Stimulated activated CD4-positive, alpha-beta T cell treated with anti-CD3 and anti-CD28 coated beads, Interleukin-15, amount 100 ng/mL, for 24 hours (primary cell): ENCODE measurements around the gene PCDHGB5.
A peak's percentile ranks its signal among the peaks of the same experiment; 100 is the strongest.

ENCODE experiments used
- DNase-seq: peaks from one replicate; pipeline ENCODE4 v3.0.0-alpha.2; 2020

Gene PCDHGB5

DNA sequence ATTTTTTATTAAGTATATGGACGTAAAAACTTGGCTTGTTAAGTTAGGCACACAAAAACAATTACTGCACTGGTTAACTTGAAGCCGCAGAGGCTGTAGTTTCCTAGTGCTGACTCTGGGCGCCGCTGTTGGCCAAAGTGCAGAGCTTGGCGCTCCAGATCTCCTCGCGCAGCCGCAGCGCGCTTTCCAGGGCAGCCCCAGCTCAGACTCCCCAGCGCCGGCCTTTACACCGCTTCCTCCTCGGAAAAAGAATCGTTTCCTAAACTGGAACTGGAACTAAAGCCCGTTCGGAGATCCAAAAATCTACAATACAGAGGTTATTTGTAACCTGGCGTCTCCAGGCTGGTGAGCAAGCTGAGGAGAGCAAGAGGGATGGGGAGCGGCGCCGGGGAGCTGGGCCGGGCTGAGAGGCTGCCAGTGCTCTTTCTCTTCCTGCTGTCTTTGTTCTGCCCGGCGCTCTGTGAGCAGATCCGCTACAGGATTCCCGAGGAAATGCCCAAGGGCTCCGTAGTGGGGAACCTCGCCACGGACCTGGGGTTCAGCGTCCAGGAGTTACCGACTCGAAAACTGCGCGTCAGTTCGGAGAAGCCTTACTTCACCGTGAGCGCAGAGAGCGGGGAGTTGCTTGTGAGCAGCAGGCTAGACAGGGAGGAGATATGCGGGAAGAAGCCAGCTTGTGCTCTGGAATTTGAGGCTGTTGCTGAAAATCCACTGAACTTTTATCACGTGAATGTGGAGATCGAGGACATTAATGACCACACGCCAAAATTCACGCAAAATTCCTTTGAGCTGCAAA, at the start of gene PCDHGB5:
PCDHGB5 (plus strand) TSS at position 192 of the 796 bp plus-strand sequence; CDS start at position 373, 181 bp downstream.
- DNase-seq: peak; percentile 60

DNA sequence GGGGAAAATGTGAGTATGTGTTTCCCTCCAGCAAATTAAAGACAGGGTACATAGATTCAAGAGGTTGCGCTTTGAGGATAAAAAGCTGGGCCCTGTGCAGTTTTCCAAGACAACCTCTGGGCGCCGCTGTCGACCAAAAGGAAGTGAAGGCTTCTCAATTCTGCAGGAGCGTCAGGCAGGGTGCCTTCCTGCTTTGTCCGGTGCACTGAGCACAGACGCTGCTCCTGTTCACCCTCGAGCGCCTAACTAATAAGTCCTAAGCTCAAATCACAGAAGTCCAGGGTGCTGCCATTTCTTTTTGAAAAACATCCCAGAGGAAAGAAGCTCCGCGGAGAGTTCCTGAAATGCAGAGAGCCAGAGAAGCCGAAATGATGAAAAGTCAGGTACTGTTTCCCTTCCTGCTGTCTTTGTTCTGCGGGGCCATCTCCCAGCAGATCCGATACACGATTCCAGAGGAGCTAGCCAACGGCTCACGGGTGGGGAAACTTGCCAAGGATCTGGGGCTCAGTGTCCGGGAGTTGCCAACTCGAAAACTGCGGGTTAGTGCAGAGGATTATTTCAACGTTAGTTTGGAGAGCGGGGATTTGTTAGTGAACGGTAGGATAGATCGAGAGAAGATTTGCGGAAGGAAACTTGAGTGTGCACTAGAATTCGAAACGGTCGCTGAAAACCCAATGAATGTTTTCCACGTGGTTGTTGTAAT, 47.7 kb upstream of the PCDHGB5 start, which contains the start of gene PCDHGB1:
PCDHGB1 (plus strand) TSS at position 183 of the 703 bp plus-strand sequence; CDS start at position 345, 162 bp downstream.
- DNase-seq: peak; percentile 48

DNA sequence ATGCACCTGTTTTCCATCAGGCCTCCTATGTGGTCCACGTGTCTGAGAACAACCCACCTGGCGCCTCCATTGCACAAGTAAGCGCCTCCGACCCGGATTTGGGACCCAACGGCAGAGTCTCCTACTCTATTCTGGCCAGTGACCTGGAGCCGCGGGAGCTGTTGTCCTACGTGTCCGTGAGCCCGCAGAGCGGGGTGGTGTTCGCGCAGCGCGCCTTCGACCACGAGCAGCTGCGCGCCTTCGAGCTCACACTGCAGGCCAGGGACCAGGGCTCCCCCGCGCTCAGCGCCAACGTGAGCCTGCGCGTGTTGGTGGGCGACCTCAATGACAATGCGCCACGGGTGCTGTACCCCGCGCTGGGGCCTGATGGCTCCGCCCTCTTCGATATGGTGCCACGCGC, 46.2 kb upstream of the PCDHGB5 start:
- DNase-seq: no peak

- DNase-seq: no peak
Observed at GRCh38 chr5:141354900-141355469, 42.8 kb upstream of the PCDHGB5 start, which contains the start of gene PCDHGA4. Gene PCDHGA4, plus strand, starts transcription at chr5:141355021. Its CDS starts 87 bp downstream, at chr5:141355108.

DNA sequence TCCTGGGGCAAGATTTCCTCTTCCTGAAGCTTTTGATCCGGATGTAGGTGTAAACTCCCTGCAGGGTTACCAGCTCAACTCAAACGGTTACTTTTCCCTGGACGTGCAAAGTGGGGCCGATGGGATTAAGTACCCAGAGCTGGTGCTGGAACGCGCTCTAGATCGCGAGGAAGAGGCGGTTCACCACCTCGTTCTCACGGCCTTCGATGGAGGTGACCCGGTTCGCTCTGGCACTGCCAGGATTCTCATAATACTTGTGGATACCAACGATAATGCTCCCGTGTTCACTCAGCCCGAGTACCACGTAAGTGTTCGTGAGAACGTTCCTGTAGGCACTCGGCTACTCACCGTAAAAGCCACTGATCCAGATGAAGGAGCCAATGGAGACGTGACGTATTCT, 42.1 kb upstream of the PCDHGB5 start:
- no peak for DNase-seq

DNA sequence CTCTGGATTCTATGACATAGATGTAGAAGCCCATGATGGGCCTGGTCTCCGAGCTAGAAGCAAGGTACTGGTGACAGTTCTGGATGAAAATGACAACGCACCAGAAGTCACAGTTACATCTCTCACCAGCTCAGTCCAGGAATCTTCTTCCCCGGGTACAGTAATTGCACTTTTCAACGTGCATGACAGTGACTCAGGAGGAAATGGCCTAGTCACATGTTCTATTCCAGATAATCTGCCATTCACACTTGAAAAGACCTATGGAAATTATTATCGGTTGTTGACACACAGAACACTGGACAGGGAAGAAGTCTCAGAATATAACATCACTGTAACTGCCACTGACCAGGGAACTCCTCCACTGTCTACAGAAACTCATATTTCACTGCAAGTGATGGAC, 41.6 kb upstream of the PCDHGB5 start:
- no peak for DNase-seq

- DNase-seq: no peak
Observed at GRCh38 chr5:141356950-141357349, 40.8 kb upstream of the PCDHGB5 start.

GRCh38 chr5:141359790-141360426, 37.8 kb upstream of the PCDHGB5 start, which contains the start of gene PCDHGB2:
Gene PCDHGB2, plus strand, starts transcription at chr5:141359994. Its CDS starts 142 bp downstream, at chr5:141360136.
- DNase-seq: no peak

- no peak for DNase-seq
Observed at GRCh38 chr5:141360685-141361084, 37.1 kb upstream of the PCDHGB5 start.

DNA sequence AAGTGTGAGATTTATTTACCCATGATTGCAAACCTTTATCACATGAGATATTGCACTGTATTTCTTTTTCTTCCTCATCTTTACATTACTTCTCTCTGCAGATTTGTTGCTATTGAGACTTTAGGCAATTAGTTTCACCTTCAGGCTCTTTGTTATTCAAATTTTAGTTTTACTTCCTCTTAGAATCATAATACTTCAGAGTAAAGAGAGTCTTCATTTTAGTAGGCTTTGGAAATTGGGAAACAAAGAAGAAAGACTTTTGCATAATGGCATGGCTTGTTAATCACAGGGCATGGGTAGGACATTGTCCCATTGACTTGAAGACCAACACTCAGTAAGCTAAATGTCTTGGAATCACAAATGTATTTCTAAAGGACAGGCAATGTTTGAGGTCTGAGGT, 35.0 kb upstream of the PCDHGB5 start:
- DNase-seq: no peak

GRCh38 chr5:141363952-141364660, 33.6 kb upstream of the PCDHGB5 start, which contains the start of gene PCDHGA5:
Gene PCDHGA5, plus strand, starts transcription at chr5:141364162. Its CDS starts 169 bp downstream, at chr5:141364331.
- no peak for DNase-seq

- no peak for DNase-seq
Observed at GRCh38 chr5:141366016-141366896, 31.5 kb upstream of the PCDHGB5 start.

- peak; percentile 40 for DNase-seq
Observed at GRCh38 chr5:141369994-141370848, 27.5 kb upstream of the PCDHGB5 start, which contains the start of gene PCDHGB3. Gene PCDHGB3, plus strand, starts transcription at chr5:141370242. Its CDS starts 153 bp downstream, at chr5:141370395.

DNA sequence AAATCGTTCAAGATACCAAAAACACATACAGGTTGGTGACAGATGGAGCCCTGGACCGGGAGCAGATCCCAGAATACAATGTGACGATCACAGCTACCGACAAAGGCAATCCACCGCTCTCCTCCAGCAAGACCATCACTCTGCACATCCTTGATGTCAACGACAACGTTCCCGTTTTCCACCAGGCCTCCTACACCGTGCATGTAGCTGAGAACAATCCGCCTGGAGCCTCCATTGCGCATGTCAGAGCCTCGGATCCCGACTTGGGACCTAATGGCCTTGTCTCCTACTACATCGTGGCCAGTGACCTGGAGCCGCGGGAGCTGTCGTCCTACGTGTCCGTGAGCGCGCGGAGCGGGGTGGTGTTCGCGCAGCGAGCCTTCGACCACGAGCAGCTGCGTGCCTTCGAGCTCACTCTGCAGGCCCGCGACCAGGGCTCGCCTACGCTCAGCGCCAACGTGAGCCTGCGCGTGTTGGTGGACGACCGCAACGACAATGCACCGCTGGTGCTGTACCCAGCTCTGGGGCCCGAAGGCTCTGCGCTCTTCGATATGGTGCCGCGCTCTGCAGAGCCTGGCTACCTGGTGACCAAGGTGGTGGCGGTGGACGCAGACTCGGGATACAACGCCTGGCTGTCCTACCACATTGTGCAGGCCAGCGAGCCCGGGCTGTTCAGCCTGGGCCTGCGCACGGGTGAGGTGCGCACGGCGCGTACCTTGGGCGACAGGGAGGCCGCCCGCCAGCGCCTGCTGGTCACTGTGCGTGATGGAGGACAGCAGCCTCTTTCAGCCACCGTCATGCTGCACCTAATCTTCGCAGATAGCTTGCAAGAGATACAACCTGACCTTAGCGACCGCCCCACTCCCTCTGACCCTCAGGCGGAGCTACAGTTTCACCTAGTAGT, 25.9 kb upstream of the PCDHGB5 start:
- DNase-seq: no peak

GRCh38 chr5:141373673-141374317, 24.0 kb upstream of the PCDHGB5 start, which contains the start of gene PCDHGA6:
Gene PCDHGA6, plus strand, starts transcription at chr5:141373891. Its CDS starts 193 bp downstream, at chr5:141374084.
- no peak for DNase-seq

DNA sequence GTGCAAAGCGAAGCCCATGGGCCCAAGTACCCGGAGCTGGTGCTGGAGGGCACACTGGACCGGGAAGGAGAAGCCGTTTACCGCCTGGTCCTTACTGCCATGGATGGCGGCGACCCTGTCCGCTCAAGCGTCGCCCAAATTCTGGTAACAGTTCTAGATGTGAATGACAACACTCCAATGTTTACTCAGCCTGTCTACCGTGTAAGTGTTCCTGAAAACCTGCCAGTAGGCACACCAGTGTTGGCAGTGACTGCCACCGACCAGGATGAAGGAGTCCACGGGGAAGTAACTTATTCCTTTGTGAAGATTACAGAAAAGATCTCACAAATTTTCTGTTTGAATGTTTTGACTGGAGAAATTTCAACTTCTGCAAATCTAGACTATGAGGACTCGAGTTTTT, 23.1 kb upstream of the PCDHGB5 start:
- no peak for DNase-seq

DNA sequence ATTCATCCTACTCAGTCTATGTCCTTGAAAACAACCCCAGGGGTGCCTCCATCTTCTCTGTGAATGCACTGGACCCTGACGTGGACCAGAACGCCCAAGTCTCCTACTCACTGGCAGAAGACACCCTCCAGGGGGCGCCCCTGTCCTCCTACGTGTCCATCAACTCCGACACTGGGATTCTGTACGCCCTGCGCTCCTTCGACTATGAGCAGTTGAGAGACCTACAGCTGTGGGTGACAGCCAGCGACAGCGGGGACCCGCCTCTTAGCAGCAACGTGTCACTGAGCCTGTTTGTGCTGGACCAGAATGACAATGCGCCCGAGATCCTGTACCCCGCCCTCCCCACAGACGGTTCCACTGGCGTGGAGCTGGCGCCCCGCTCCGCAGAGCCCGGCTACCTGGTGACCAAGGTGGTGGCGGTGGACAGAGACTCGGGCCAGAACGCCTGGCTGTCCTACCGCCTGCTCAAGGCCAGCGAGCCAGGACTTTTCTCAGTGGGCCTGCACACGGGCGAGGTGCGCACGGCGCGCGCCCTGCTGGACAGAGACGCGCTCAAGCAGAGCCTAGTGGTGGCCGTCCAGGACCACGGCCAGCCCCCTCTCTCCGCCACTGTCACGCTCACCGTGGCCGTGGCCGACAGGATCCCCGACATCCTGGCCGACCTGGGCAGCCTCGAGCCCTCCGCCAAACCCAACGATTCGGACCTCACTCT, 22.1 kb upstream of the PCDHGB5 start:
- peak; percentile 26 for DNase-seq
